ENCODE measurements around the gene HDAC5.
"Not testable (repeated sequence)": the region's sequence is repeated elsewhere in the genome, so short reads cannot be mapped to it uniquely, and the experiment has no call there.

Gene HDAC5

GRCh38 chr17:44066204-44066930 lies 57.1 kb downstream of the HDAC5 start, which contains the start of gene LSM12:
Gene LSM12 (minus strand): TSS chr17:44066671. CDS start chr17:44066587, 84 bp downstream.
- DNase-seq = peak; percentile 90

GRCh38 chr17:44065668-44066203 lies 57.7 kb downstream of the HDAC5 start:
- DNase-seq = peak; percentile 7

- no peak for DNase-seq
These were observed 59.5 kb downstream of the HDAC5 start for GRCh38 chr17:44063704-44064639.

- no peak for DNase-seq
These were observed 60.6 kb downstream of the HDAC5 start for GRCh38 chr17:44062871-44063270.

GRCh38 chr17:44061446-44061845 lies 62.0 kb downstream of the HDAC5 start:
- DNase-seq = no peak

GRCh38 chr17:44059101-44059892 lies 64.1 kb downstream of the HDAC5 start:
- DNase-seq = no peak

GRCh38 chr17:44053125-44053872 lies 70.1 kb downstream of the HDAC5 start:
- DNase-seq = no peak

GRCh38 chr17:44049294-44050060 lies 74.0 kb downstream of the HDAC5 start:
- DNase-seq = no peak

GRCh38 chr17:44046893-44047292 lies 76.5 kb downstream of the HDAC5 start:
- DNase-seq = not testable (repeated sequence)

GRCh38 chr17:44045486-44045885 lies 78.0 kb downstream of the HDAC5 start:
- no peak for DNase-seq

- no peak for DNase-seq
These were observed 79.4 kb downstream of the HDAC5 start for GRCh38 chr17:44044071-44044470.

GRCh38 chr17:44043272-44043696 lies 80.2 kb downstream of the HDAC5 start:
- DNase-seq = no peak

- no peak for DNase-seq
These were observed 83.4 kb downstream of the HDAC5 start for GRCh38 chr17:44039829-44040635.

- no peak for DNase-seq
These were observed 84.8 kb downstream of the HDAC5 start for GRCh38 chr17:44038604-44039011.

- DNase-seq = no peak
These were observed 86.0 kb downstream of the HDAC5 start for GRCh38 chr17:44037471-44037870.

GRCh38 chr17:44034688-44035087 lies 88.8 kb downstream of the HDAC5 start:
- DNase-seq = not testable (repeated sequence)

- DNase-seq = no peak
These were observed 89.5 kb downstream of the HDAC5 start for GRCh38 chr17:44033861-44034408.

- no peak for DNase-seq
These were observed 93.0 kb downstream of the HDAC5 start for GRCh38 chr17:44030482-44030881.

- DNase-seq = no peak
These were observed 93.7 kb downstream of the HDAC5 start for GRCh38 chr17:44029736-44030135.

Data from stimulated activated CD4-positive, alpha-beta T cell treated with anti-CD3 and anti-CD28 coated beads, Interleukin-4, amount 100 ng/mL, for 24 hours (primary cell).